Mesendoderm (in vitro differentiated cells): Measurements from ENCODE around the gene CHCHD6.

Experiments used
- DNase-seq: peaks from one replicate; pipeline ENCODE4 v3.0.0; 2013
- H2AK5ac ChIP-seq: 2 replicates; pipeline ENCODE4 v1.6.1; 2013; ENCODE audit warnings: low read length, inconsistent platforms
- H2BK120ac ChIP-seq: 2 replicates; pipeline ENCODE4 v1.6.1; 2013; ENCODE audit warnings: low read depth, mild to moderate bottlenecking, low read length, moderate library complexity, mixed read lengths
- H2BK15ac ChIP-seq: replicated peaks from 2 replicates; pipeline ENCODE4 v1.6.1; 2013; ENCODE audit warnings: low read depth, mild to moderate bottlenecking, moderate library complexity
- H2BK5ac ChIP-seq: 2 replicates; pipeline ENCODE4 v1.6.1; 2013; ENCODE audit warnings: low read length, inconsistent platforms
- H3K18ac ChIP-seq: 2 replicates; pipeline ENCODE4 v1.6.1; 2013; ENCODE audit warnings: mild to moderate bottlenecking, low read length, mixed read lengths
- H3K23ac ChIP-seq: one replicate; pipeline ENCODE4 v1.6.1; 2013; ENCODE audit warnings: low read length
- H3K27ac ChIP-seq: 2 replicates; pipeline ENCODE4 v1.5.1; 2013; ENCODE audit warnings: low read depth, mild to moderate bottlenecking, inconsistent platforms, low read length, moderate library complexity
- H3K27me3 ChIP-seq: 2 replicates; pipeline ENCODE4 v1.6.1; 2013; ENCODE audit warnings: low read length, control low read depth, mild to moderate bottlenecking, inconsistent platforms; ENCODE audit not compliant: insufficient read depth, poor library complexity
- H3K36me3 ChIP-seq: 2 replicates; pipeline ENCODE4 v1.6.1; 2013; ENCODE audit warnings: low read length, inconsistent platforms; ENCODE audit not compliant: control insufficient read depth, insufficient read depth
- H3K4ac ChIP-seq: one replicate; pipeline ENCODE4 v1.6.1; 2013; ENCODE audit warnings: low read depth, mild to moderate bottlenecking, low read length, moderate library complexity
- H3K4me1 ChIP-seq: 2 replicates; pipeline ENCODE4 v1.6.1; 2013; ENCODE audit warnings: low read depth, low read length, inconsistent platforms; ENCODE audit not compliant: control insufficient read depth
- H3K4me2 ChIP-seq: 2 replicates; pipeline ENCODE4 v1.6.1; 2013; ENCODE audit warnings: low read length
- H3K4me3 ChIP-seq: 2 replicates; pipeline ENCODE4 v1.5.1; 2013; ENCODE audit warnings: mild to moderate bottlenecking, low read length
- H3K56ac ChIP-seq: one replicate; pipeline ENCODE4 v1.6.1; 2013; ENCODE audit warnings: low read length
- H3K79me1 ChIP-seq: 2 replicates; pipeline ENCODE4 v1.6.1; 2013; ENCODE audit warnings: low read length, inconsistent platforms
- H3K79me2 ChIP-seq: 2 replicates; pipeline ENCODE4 v1.6.1; 2013; ENCODE audit warnings: mild to moderate bottlenecking, low read length; ENCODE audit not compliant: control insufficient read depth, insufficient read depth
- H3K9ac ChIP-seq: 2 replicates; pipeline ENCODE4 v1.6.1; 2013; ENCODE audit warnings: low read length, inconsistent platforms
- H4K5ac ChIP-seq: one replicate; pipeline ENCODE4 v1.6.1; 2013; ENCODE audit warnings: low read length
- H4K8ac ChIP-seq: one replicate; pipeline ENCODE4 v1.6.1; 2013; ENCODE audit warnings: low read depth, mild to moderate bottlenecking, control low read depth, low read length, moderate library complexity
- WGBS: extraction: QIAGEN DNeasy Blood & Tissue Kit; methylation state at CpG from one replicate; pipeline ENCODE4 v1.1.7; 2013; ENCODE audit warnings: low lambda C conversion rate, missing lambda C conversion rate; ENCODE audit not compliant: insufficient coverage; ENCODE audit errors: extremely low coverage; 5-methylcytosine and 5-hydroxymethylcytosine counted together

The CHCHD6 gene

GRCh38 chr3:126990024-126990700 is 286.1 kb downstream of the CHCHD6 start:
- Histone ChIP-seq H3K18ac (no peak overlapping the region), H3K79me1 (peaks cover 39% of the 10 kb centered on the region), H3K79me2 (peaks cover 43% of the 10 kb centered on the region), H3K4me1 (no peaks in the 10 kb centered on the region), H4K5ac (no peak overlapping the region), H2BK120ac (no peak overlapping the region), H3K4ac (no peak overlapping the region), H3K9ac (no peak overlapping the region), H2BK5ac (no peak overlapping the region), H3K4me2 (no peak overlapping the region), H3K23ac (no peak overlapping the region), H4K8ac (no peak overlapping the region), H2AK5ac (no peak overlapping the region), H3K56ac (no peak overlapping the region), H3K36me3 (peaks cover 8% of the 10 kb centered on the region), H3K4me3 (no peak overlapping the region), H2BK15ac (no peak overlapping the region), H3K27ac (no peak overlapping the region), H3K27me3 (no peaks in the 10 kb centered on the region)
- no peak for DNase-seq
- no CpG with 5 or more reads among the region's 10 CpGs for WGBS

GRCh38 chr3:126990890-126991289 is 286.9 kb downstream of the CHCHD6 start:
- WGBS, result no CpG with 5 or more reads among the region's 5 CpGs

GRCh38 chr3:126991366-126992200 is 287.5 kb downstream of the CHCHD6 start:
- peaks cover 8% of the 10 kb centered on the region for H3K36me3 ChIP-seq
- peaks cover 36% of the 10 kb centered on the region for H3K79me2 ChIP-seq
- H2AK5ac ChIP-seq, result no peak overlapping the region
- no peak overlapping the region for H3K18ac ChIP-seq
- H3K23ac ChIP-seq, result no peak overlapping the region
- no peaks in the 10 kb centered on the region for H3K4me1 ChIP-seq
- H4K8ac ChIP-seq, result no peak overlapping the region
- no peaks in the 10 kb centered on the region for H3K27me3 ChIP-seq
- H3K9ac ChIP-seq, result no peak overlapping the region
- H3K4me2 ChIP-seq, result no peak overlapping the region
- H3K79me1 ChIP-seq, result peaks cover 41% of the 10 kb centered on the region
- H2BK120ac ChIP-seq, result no peak overlapping the region
- H2BK5ac ChIP-seq, result no peak overlapping the region
- DNase-seq, result no peak
- H3K56ac ChIP-seq, result no peak overlapping the region
- no peak overlapping the region for H2BK15ac ChIP-seq
- H4K5ac ChIP-seq, result no peak overlapping the region
- WGBS, result no CpG with 5 or more reads among the region's 24 CpGs
- H3K4me3 ChIP-seq, result no peak overlapping the region
- no peak overlapping the region for H3K27ac ChIP-seq
- H3K4ac ChIP-seq, result no peak overlapping the region

More at GRCh38 chr3:126990890-126991289, 286.9 kb downstream of the CHCHD6 start:
- Histone ChIP-seq H3K23ac (no peak overlapping the region), H3K4ac (no peak overlapping the region), H3K18ac (no peak overlapping the region), H4K5ac (no peak overlapping the region), H3K4me3 (no peak overlapping the region), H3K4me1 (no peaks in the 10 kb centered on the region), H2AK5ac (no peak overlapping the region), H3K27ac (no peak overlapping the region), H3K4me2 (no peak overlapping the region), H3K9ac (no peak overlapping the region), H2BK120ac (no peak overlapping the region), H2BK15ac (no peak overlapping the region), H3K27me3 (no peaks in the 10 kb centered on the region), H2BK5ac (no peak overlapping the region), H3K79me1 (peaks cover 40% of the 10 kb centered on the region), H3K56ac (no peak overlapping the region), H3K36me3 (peaks cover 8% of the 10 kb centered on the region), H3K79me2 (peaks cover 40% of the 10 kb centered on the region), H4K8ac (no peak overlapping the region)
- DNase-seq, result no peak

- peaks cover 8% of the 10 kb centered on the region for H3K36me3 ChIP-seq
Measured at GRCh38 chr3:126992216-126992615, 288.2 kb downstream of the CHCHD6 start.

GRCh38 chr3:126992776-126993175 is 288.7 kb downstream of the CHCHD6 start:
- Histone ChIP-seq H3K4me2 (no peak overlapping the region), H3K9ac (no peak overlapping the region), H2BK120ac (no peak overlapping the region), H3K4me3 (no peak overlapping the region), H3K23ac (no peak overlapping the region), H4K8ac (no peak overlapping the region), H4K5ac (no peak overlapping the region), H3K4me1 (no peaks in the 10 kb centered on the region), H3K79me1 (peaks cover 41% of the 10 kb centered on the region), H2BK5ac (no peak overlapping the region), H3K18ac (no peak overlapping the region), H2BK15ac (no peak overlapping the region), H3K36me3 (peaks cover 8% of the 10 kb centered on the region), H3K4ac (no peak overlapping the region), H2AK5ac (no peak overlapping the region), H3K27me3 (no peaks in the 10 kb centered on the region), H3K27ac (no peak overlapping the region), H3K56ac (no peak overlapping the region), H3K79me2 (peaks cover 30% of the 10 kb centered on the region)
- no peak for DNase-seq
- no CpG with 5 or more reads among the region's 8 CpGs for WGBS

More at GRCh38 chr3:126992216-126992615, 288.2 kb downstream of the CHCHD6 start:
- no peak overlapping the region for H3K4me3 ChIP-seq
- no peak overlapping the region for H3K4me2 ChIP-seq
- H2BK15ac ChIP-seq, result no peak overlapping the region
- no peak overlapping the region for H3K56ac ChIP-seq
- no peak overlapping the region for H2BK5ac ChIP-seq
- WGBS, result no CpG with 5 or more reads among the region's 7 CpGs
- H3K79me1 ChIP-seq, result peaks cover 41% of the 10 kb centered on the region
- DNase-seq, result no peak
- H3K18ac ChIP-seq, result no peak overlapping the region
- H2BK120ac ChIP-seq, result no peak overlapping the region
- no peak overlapping the region for H3K9ac ChIP-seq
- no peak overlapping the region for H4K8ac ChIP-seq
- no peak overlapping the region for H3K27ac ChIP-seq
- no peak overlapping the region for H4K5ac ChIP-seq
- no peak overlapping the region for H2AK5ac ChIP-seq
- peaks cover 32% of the 10 kb centered on the region for H3K79me2 ChIP-seq
- no peaks in the 10 kb centered on the region for H3K4me1 ChIP-seq
- H3K4ac ChIP-seq, result no peak overlapping the region
- H3K27me3 ChIP-seq, result no peaks in the 10 kb centered on the region
- H3K23ac ChIP-seq, result no peak overlapping the region
